ENCODE data around the gene PIH1D2.

Gene PIH1D2

GRCh38 chr11:112023104-112023503, 50.7 kb downstream of the PIH1D2 start:
- DNase-seq = no peak
- intact Hi-C loops (cut with DNase I) = no loop called here

DNA sequence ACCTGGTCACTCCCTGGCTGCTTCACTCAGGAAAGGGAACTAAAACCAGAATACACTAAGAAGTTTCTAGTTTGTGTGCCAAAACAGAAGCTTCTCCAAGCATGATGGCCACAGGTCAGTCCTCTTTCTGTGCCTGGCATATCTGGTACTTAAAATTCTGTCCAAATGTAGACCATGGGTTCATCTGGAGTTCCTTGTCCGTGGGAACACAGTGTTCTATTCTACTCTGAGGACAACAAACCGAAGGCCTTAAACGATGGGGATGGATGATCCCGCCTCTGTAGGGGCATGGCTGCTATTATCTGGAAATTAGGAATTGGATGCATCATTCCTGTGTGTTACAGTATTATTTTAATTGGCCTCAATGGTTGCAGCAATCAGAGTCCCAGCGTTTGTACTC, 54.8 kb downstream of the PIH1D2 start:
- DNase-seq = no peak
- intact Hi-C loops (cut with DNase I) = no loop called here

Data from head of caudate nucleus (tissue), 42 donors.